Neural cell (in vitro differentiated cells): ENCODE data around the gene ARHGAP18. TPM values are rescaled to one million over a fixed set of nuclear protein-coding genes. Genes with fewer than 3 reads are reported as not detected.

Source experiments
- H2AFZ ChIP-seq: fragments of 200-600, 300-800 bp; sonication (generic), shearing (Covaris generic); 2 replicates; pipeline ENCODE4 v1.6.0; 2014; ENCODE audit warnings: low read depth, mild to moderate bottlenecking, antibody characterized with exemption, low read length, moderate library complexity
- H3F3A ChIP-seq: fragments of 200-600 bp; shearing (Covaris generic); 2 replicates; pipeline ENCODE4 v1.6.1; 2016; ENCODE audit warnings: mild to moderate bottlenecking, moderate library complexity, mixed read lengths, antibody characterized with exemption, low read length; ENCODE audit not compliant: insufficient read depth, poor library complexity, severe bottlenecking
- H3K27ac ChIP-seq: fragments of 200-600, 300-800 bp; sonication (generic), shearing (Covaris generic); 2 replicates; pipeline ENCODE4 v1.5.1; 2014; ENCODE audit warnings: mild to moderate bottlenecking, low read length, moderate library complexity
- H3K27me3 ChIP-seq: fragments of 300-800, 200-600 bp; sonication (generic), shearing (Covaris generic); 2 replicates; pipeline ENCODE4 v1.6.0; 2014; ENCODE audit warnings: mild to moderate bottlenecking, low read depth, low read length, moderate library complexity; ENCODE audit not compliant: insufficient read depth
- H3K36me3 ChIP-seq: fragments of 300-800, 200-600 bp; sonication (generic), shearing (Covaris generic); 2 replicates; pipeline ENCODE4 v1.5.1; 2014; ENCODE audit warnings: mild to moderate bottlenecking, antibody characterized with exemption, low read length, moderate library complexity; ENCODE audit not compliant: insufficient read depth
- H3K4me2 ChIP-seq: fragments of 300-800, 200-600 bp; sonication (generic), shearing (Covaris generic); 2 replicates; pipeline ENCODE4 v1.6.0; 2014; ENCODE audit warnings: mild to moderate bottlenecking, low read length
- H3K4me3 ChIP-seq: fragments of 300-800, 200-600 bp; sonication (generic), shearing (Covaris generic); 2 replicates; pipeline ENCODE4 v1.5.1; 2014; ENCODE audit warnings: mild to moderate bottlenecking, low read length, moderate library complexity
- H3K79me2 ChIP-seq: fragments of 200-600 bp; shearing (Covaris generic); replicated peaks from 2 replicates; pipeline ENCODE4 v1.6.0; 2014; ENCODE audit warnings: mild to moderate bottlenecking, low read length, moderate library complexity; ENCODE audit not compliant: insufficient read depth
- H3K9ac ChIP-seq: fragments of 300-800, 200-600 bp; sonication (generic), shearing (Covaris generic); 2 replicates; pipeline ENCODE4 v1.6.1; 2016; ENCODE audit warnings: mild to moderate bottlenecking, low read length, mixed read lengths
- H3K9me2 ChIP-seq: fragments of 200-600 bp; shearing (Covaris generic); 2 replicates; pipeline ENCODE4 v1.6.1; 2016; ENCODE audit warnings: mild to moderate bottlenecking, low read length, mixed read lengths; ENCODE audit not compliant: insufficient read depth
- H3K9me3 ChIP-seq: fragments of 200-600, 300-800 bp; sonication (generic), shearing (Covaris generic); 2 replicates; pipeline ENCODE4 v1.6.1; 2016; ENCODE audit warnings: mild to moderate bottlenecking, mixed run types, low read length, moderate library complexity, mixed read lengths
- H4K20me1 ChIP-seq: fragments of 200-600 bp; shearing (Covaris generic); 2 replicates; pipeline ENCODE4 v1.6.1; 2016; ENCODE audit warnings: mild to moderate bottlenecking, mixed run types; ENCODE audit not compliant: insufficient read depth
- EP300 ChIP-seq: fragments of 450-650 bp; conservative IDR thresholded peaks from 2 replicates; pipeline ENCODE4 v1.6.1; 2014; ENCODE audit warnings: antibody characterized with exemption, mild to moderate bottlenecking, moderate library complexity; ENCODE audit not compliant: poor library complexity, severe bottlenecking
- EZH2 ChIP-seq: fragments of 200-600, 300-800 bp; shearing (Covaris generic), sonication (generic); IDR thresholded peaks from 2 replicates; pipeline ENCODE4 v1.6.1; 2014; ENCODE audit warnings: antibody characterized with exemption, low read length, borderline replicate concordance, mild to moderate bottlenecking; ENCODE audit not compliant: insufficient read depth, poor library complexity, severe bottlenecking
- POLR2AphosphoS5 ChIP-seq: IDR thresholded peaks from 2 replicates; pipeline ENCODE4 v1.6.1; 2012
- SMC3 ChIP-seq: fragments of 450-650 bp; conservative IDR thresholded peaks from 2 replicates; pipeline ENCODE4 v1.6.1; 2014; ENCODE audit warnings: antibody characterized with exemption, mild to moderate bottlenecking, moderate library complexity; ENCODE audit not compliant: poor library complexity
- polyA minus RNA-seq: library from RNA; depleted of rRNA, polyadenylated mRNA; stranded (reverse); fragments of >200 nt; gene quantifications from 2 replicates; pipeline ENCODE4 v1.2.3, GENCODE V29; 2014
- polyA plus RNA-seq: library from polyadenylated mRNA; depleted of rRNA; stranded (reverse); fragments of >200 nt; gene quantifications from 2 replicates; pipeline ENCODE4 v1.2.3, GENCODE V29; 2014
- TF ChIP-seq, protein P1 (sequence below): IDR thresholded peaks from 2 replicates; pipeline ENCODE4 v1.6.1; 2012; ENCODE audit warnings: borderline replicate concordance
- TF ChIP-seq, protein P2 (sequence below): fragments of 450-650 bp; IDR thresholded peaks from 2 replicates; pipeline ENCODE4 v1.5.1; 2014; ENCODE audit warnings: antibody characterized with exemption, mild to moderate bottlenecking, moderate library complexity; ENCODE audit not compliant: poor library complexity, severe bottlenecking

ARHGAP18 gene
- polyA plus RNA-seq (0.28 and 4.7 TPM in 2 replicates), polyA minus RNA-seq (0.69 and 0.73 TPM in 2 replicates)

DNA sequence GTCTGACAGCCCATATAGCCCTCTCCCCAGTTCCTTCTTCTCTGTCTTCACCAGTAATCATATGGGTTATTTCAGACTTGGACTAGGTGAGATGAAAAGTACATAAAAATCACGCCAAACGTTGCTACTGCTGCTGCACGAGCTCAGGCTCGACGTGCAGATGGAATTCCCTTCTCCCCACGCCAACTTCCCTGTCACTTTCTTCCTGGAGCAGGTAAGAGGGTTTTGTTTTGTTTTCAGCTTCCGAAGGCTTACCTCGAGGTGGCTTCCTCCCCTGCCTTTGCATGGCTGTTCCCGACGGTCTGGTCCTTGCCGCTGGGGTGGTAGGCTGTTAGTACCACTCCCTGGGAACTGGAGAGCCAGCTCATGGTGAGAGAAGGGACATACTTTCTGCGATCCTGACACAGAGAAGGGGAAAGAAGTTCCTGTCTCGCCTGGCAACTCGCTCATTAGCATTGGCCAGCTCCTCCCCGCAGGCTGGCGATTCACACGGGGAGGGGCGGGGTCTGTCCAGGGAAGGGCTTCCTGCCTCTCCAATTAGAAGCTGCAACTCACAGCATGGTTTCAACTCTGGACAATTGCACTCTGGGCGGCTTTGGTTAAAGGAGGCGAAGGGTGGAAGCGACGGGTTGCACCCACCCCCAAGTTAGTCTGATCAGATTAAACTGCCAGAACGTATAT lies at the start of gene ARHGAP18:
Gene ARHGAP18, minus strand, starts transcription at position 409 of the 681 bp plus-strand sequence. Its CDS starts 41 bp downstream, at position 368.
- TF ChIP-seq, protein P1, sequence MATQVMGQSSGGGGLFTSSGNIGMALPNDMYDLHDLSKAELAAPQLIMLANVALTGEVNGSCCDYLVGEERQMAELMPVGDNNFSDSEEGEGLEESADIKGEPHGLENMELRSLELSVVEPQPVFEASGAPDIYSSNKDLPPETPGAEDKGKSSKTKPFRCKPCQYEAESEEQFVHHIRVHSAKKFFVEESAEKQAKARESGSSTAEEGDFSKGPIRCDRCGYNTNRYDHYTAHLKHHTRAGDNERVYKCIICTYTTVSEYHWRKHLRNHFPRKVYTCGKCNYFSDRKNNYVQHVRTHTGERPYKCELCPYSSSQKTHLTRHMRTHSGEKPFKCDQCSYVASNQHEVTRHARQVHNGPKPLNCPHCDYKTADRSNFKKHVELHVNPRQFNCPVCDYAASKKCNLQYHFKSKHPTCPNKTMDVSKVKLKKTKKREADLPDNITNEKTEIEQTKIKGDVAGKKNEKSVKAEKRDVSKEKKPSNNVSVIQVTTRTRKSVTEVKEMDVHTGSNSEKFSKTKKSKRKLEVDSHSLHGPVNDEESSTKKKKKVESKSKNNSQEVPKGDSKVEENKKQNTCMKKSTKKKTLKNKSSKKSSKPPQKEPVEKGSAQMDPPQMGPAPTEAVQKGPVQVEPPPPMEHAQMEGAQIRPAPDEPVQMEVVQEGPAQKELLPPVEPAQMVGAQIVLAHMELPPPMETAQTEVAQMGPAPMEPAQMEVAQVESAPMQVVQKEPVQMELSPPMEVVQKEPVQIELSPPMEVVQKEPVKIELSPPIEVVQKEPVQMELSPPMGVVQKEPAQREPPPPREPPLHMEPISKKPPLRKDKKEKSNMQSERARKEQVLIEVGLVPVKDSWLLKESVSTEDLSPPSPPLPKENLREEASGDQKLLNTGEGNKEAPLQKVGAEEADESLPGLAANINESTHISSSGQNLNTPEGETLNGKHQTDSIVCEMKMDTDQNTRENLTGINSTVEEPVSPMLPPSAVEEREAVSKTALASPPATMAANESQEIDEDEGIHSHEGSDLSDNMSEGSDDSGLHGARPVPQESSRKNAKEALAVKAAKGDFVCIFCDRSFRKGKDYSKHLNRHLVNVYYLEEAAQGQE, result no peak
- TF ChIP-seq EZH2 (no peak), POLR2AphosphoS5 (no peak)
- TF ChIP-seq, protein P2, sequence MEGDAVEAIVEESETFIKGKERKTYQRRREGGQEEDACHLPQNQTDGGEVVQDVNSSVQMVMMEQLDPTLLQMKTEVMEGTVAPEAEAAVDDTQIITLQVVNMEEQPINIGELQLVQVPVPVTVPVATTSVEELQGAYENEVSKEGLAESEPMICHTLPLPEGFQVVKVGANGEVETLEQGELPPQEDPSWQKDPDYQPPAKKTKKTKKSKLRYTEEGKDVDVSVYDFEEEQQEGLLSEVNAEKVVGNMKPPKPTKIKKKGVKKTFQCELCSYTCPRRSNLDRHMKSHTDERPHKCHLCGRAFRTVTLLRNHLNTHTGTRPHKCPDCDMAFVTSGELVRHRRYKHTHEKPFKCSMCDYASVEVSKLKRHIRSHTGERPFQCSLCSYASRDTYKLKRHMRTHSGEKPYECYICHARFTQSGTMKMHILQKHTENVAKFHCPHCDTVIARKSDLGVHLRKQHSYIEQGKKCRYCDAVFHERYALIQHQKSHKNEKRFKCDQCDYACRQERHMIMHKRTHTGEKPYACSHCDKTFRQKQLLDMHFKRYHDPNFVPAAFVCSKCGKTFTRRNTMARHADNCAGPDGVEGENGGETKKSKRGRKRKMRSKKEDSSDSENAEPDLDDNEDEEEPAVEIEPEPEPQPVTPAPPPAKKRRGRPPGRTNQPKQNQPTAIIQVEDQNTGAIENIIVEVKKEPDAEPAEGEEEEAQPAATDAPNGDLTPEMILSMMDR, result no peak
- Histone ChIP-seq H3K4me3 (peak within 1 kb of the TSS; percentile 57), H4K20me1 (no peaks in the 10 kb centered on the region), H3K79me2 (no peaks in the 10 kb centered on the region), H2AFZ (no peak within 1 kb of the TSS), H3K27me3 (no peaks in the 10 kb centered on the region), H3K27ac (no peak within 1 kb of the TSS), H3K36me3 (no peaks in the 10 kb centered on the region), H3K9me3 (no peaks in the 10 kb centered on the region), H3K4me2 (peak within 1 kb of the TSS; percentile 58), H3K9ac (no peak within 1 kb of the TSS), H3F3A (no peaks in the 10 kb centered on the region), H3K9me2 (no peaks in the 10 kb centered on the region)

DNA sequence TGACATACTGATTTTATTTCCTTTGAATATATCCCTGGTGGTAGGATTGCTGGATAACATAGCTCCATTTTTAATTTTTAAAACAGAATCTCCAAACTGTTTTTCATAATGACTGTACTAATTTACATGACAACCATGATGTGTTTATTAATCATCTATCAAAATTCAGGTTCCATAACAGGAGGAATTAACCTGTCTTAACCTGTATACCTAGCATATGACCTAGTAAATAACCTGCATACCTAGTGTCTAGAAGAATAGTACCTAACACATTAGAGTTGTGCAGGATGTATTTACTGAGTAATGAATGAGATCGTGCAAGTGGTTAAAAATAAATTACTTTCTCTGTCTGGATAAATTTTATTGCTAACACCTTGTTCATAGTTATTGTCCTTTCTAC lies 45.8 kb upstream of the ARHGAP18 start:
- no peaks in the 10 kb centered on the region for H3K36me3 ChIP-seq
- no peaks in the 10 kb centered on the region for H3K79me2 ChIP-seq
- no peaks in the 10 kb centered on the region for H3K9me2 ChIP-seq
- no peaks in the 10 kb centered on the region for H4K20me1 ChIP-seq
- no peaks in the 10 kb centered on the region for H3K9me3 ChIP-seq
- H3K27ac ChIP-seq, result no peak overlapping the region
- no peak overlapping the region for H3K9ac ChIP-seq
- no peak overlapping the region for H2AFZ ChIP-seq
- no peak overlapping the region for H3K4me3 ChIP-seq
- TF ChIP-seq POLR2AphosphoS5 (no peak), SMC3 (no peak), EP300 (no peak)
- TF ChIP-seq, protein P2, result no peak
- no peaks in the 10 kb centered on the region for H3K27me3 ChIP-seq
- no peaks in the 10 kb centered on the region for H3F3A ChIP-seq
- H3K4me2 ChIP-seq, result no peak overlapping the region
